Suprapubic skin (tissue), 4 donors: ENCODE measurements around the gene R3HDM4. TPM values are rescaled to one million over a fixed set of nuclear protein-coding genes. Genes with fewer than 3 reads are reported as not detected.
"Not testable (repeated sequence)": the region's sequence is repeated elsewhere in the genome, so short reads cannot be mapped to it uniquely, and the experiment has no call there.

Experiments used
- DNase-seq, 2 donors: peaks; one replicate each; pipeline ENCODE4 v3.0.0-alpha.2; 2019; ENCODE audit warnings: low spot score in 2 of 2
- H3K27ac ChIP-seq: fragments of 200-600 bp; sonication (generic); one replicate; pipeline ENCODE4 v1.5.1; 2019
- H3K27me3 ChIP-seq: fragments of 200-600 bp; sonication (generic); one replicate; pipeline ENCODE4 v1.5.1; 2019
- H3K36me3 ChIP-seq: fragments of 200-600 bp; sonication (generic); one replicate; pipeline ENCODE4 v1.5.1; 2019
- H3K4me1 ChIP-seq: fragments of 200-600 bp; sonication (generic); one replicate; pipeline ENCODE4 v1.5.1; 2019
- H3K4me3 ChIP-seq: fragments of 200-600 bp; sonication (generic); one replicate; pipeline ENCODE4 v1.5.1; 2019; ENCODE audit warnings: mild to moderate bottlenecking
- H3K9me3 ChIP-seq: fragments of 200-600 bp; sonication (generic); one replicate; pipeline ENCODE4 v1.5.1; 2019
- CTCF ChIP-seq, 2 donors: fragments of 200-600 bp in 1 of 2; fragments of 450-650 bp in 1 of 2; sonication (generic) in 1 of 2; IDR thresholded peaks; one replicate each; pipeline ENCODE4 v1.5.1; 2016 to 2019; ENCODE audit warnings: antibody characterized with exemption in 2 of 2, mild to moderate bottlenecking in 1 of 2, moderate library complexity in 1 of 2
- EP300 ChIP-seq: sonication (generic); formaldehyde crosslinking; IDR thresholded peaks from one replicate; pipeline ENCODE4 v1.6.1; 2017; ENCODE audit warnings: antibody characterized with exemption
- POLR2A ChIP-seq, 2 donors: fragments of 450-650 bp; IDR thresholded peaks; one replicate each; pipeline ENCODE4 v1.6.1; 2017; ENCODE audit warnings: antibody characterized with exemption in 2 of 2, mild to moderate bottlenecking in 2 of 2, moderate library complexity in 2 of 2
- POLR2AphosphoS5 ChIP-seq, 3 donors: sonication (generic); formaldehyde crosslinking; IDR thresholded peaks; one replicate each; pipeline ENCODE4 v1.6.1; 2017; ENCODE audit warnings: antibody characterized with exemption in 3 of 3
- WGBS: methylation state at CpG from one replicate; pipeline ENCODE4 v1.1.5; 2018; 5-methylcytosine and 5-hydroxymethylcytosine counted together
- total RNA-seq, 4 donors: library from RNA; depleted of rRNA; stranded (reverse); fragments of >200 nt; gene quantifications; one replicate each; pipeline ENCODE4 v1.1.0, GENCODE V29; 2016

Gene R3HDM4
- total RNA-seq, 4 donors from 2014 or later: 41.3 to 58.3 (median 51.2) TPM

GRCh38 chr19:896999-897398 is 16.0 kb downstream of the R3HDM4 start:
- no peak for DNase-seq
- Histone ChIP-seq H3K27ac (no peak overlapping the region), H3K4me1 (peaks cover 15% of the 10 kb centered on the region), H3K27me3 (no peaks in the 10 kb centered on the region), H3K9me3 (no peaks in the 10 kb centered on the region), H3K4me3 (no peak overlapping the region), H3K36me3 (peaks cover 21% of the 10 kb centered on the region)
- 97% methylated on average over 11 of the region's 11 CpGs for WGBS
- TF ChIP-seq POLR2A (IDR thresholded peaks at IDR 0.05) (no peak), POLR2AphosphoS5 (IDR thresholded peaks at IDR 0.05) (no peak), CTCF (IDR thresholded peaks at IDR 0.05) (no peak)

GRCh38 chr19:896434-896833 is 16.6 kb downstream of the R3HDM4 start:
- TF ChIP-seq CTCF (IDR thresholded peaks at IDR 0.05): no peak
- TF ChIP-seq EP300: no peak
- TF ChIP-seq POLR2AphosphoS5 (IDR thresholded peaks at IDR 0.05): no peak
- TF ChIP-seq POLR2A (IDR thresholded peaks at IDR 0.05): no peak
- DNase-seq: no peak
- whole genome bisulfite sequencing: 93% methylated on average over 7 of the region's 10 CpGs

GRCh38 chr19:892894-893689 is 19.9 kb downstream of the R3HDM4 start, which contains the start of the genes MED16 and RNU6-9:
Gene MED16 (minus strand): TSS chr19:893187. CDS start chr19:891131, 2,056 bp downstream.
Gene RNU6-9 (plus strand): TSS chr19:893484.
- Histone ChIP-seq H3K4me3 (peak within 1 kb of the TSS; percentile 89), H3K4me1 (peaks cover 21% of the 10 kb centered on the region), H3K27ac (peak within 1 kb of the TSS; percentile 89), H3K36me3 (peaks cover 34% of the 10 kb centered on the region), H3K9me3 (no peaks in the 10 kb centered on the region), H3K27me3 (no peaks in the 10 kb centered on the region)
- 2% methylated on average over 14 of the region's 69 CpGs for WGBS
- DNase-seq: peak; percentile 94 to 97
- TF ChIP-seq POLR2AphosphoS5 (IDR thresholded peaks at IDR 0.05): peak in 2 of 3 donors; percentile 27 to 76
- TF ChIP-seq CTCF (IDR thresholded peaks at IDR 0.05): no peak
- no peak for TF ChIP-seq EP300
- TF ChIP-seq POLR2A (IDR thresholded peaks at IDR 0.05): peak in 1 of 2 donors; percentile 32

More at GRCh38 chr19:896434-896833, 16.6 kb downstream of the R3HDM4 start:
- no peak overlapping the region for H3K4me3 ChIP-seq
- H3K9me3 ChIP-seq: no peaks in the 10 kb centered on the region
- no peaks in the 10 kb centered on the region for H3K27me3 ChIP-seq
- H3K27ac ChIP-seq: no peak overlapping the region
- peaks cover 19% of the 10 kb centered on the region for H3K4me1 ChIP-seq
- peaks cover 21% of the 10 kb centered on the region for H3K36me3 ChIP-seq

- Histone ChIP-seq H3K27ac (peak overlapping the region; percentile 89), H3K36me3 (peaks cover 35% of the 10 kb centered on the region), H3K4me1 (peaks cover 21% of the 10 kb centered on the region), H3K4me3 (peak overlapping the region; percentile 89), H3K27me3 (no peaks in the 10 kb centered on the region), H3K9me3 (no peaks in the 10 kb centered on the region)
- WGBS: 5% methylated on average over 21 of the region's 27 CpGs
- no peak for TF ChIP-seq POLR2A (IDR thresholded peaks at IDR 0.05)
- no peak for TF ChIP-seq CTCF (IDR thresholded peaks at IDR 0.05)
- TF ChIP-seq POLR2AphosphoS5 (IDR thresholded peaks at IDR 0.05): no peak
- TF ChIP-seq EP300: no peak
- no peak for DNase-seq
These were observed 20.7 kb downstream of the R3HDM4 start for GRCh38 chr19:892243-892893.

- 70% methylated on average over 40 of the region's 50 CpGs for WGBS
- not testable (repeated sequence) for H3K27me3 ChIP-seq, DNase-seq, H3K9me3 ChIP-seq
- H3K4me1 ChIP-seq: peaks cover 21% of the 10 kb centered on the region
- H3K4me3 ChIP-seq: peak overlapping the region; percentile 89
- peak overlapping the region; percentile 89 for H3K27ac ChIP-seq
- H3K36me3 ChIP-seq: peaks cover 34% of the 10 kb centered on the region
These were observed 21.4 kb downstream of the R3HDM4 start for GRCh38 chr19:891421-892200.
